Loucy (cell line): ENCODE measurements around the gene FBLN5.

ENCODE experiments used
- H2AFZ ChIP-seq: fragments of 200-600 bp; sonication (generic); 2 replicates; pipeline ENCODE4 v1.6.0; 2016; ENCODE audit warnings: antibody characterized with exemption, mild to moderate bottlenecking, low read length, moderate library complexity
- H3F3A ChIP-seq: fragments of 200-600 bp; 2 replicates; pipeline ENCODE4 v1.6.0; 2016; ENCODE audit warnings: antibody characterized with exemption, low read depth, mild to moderate bottlenecking
- H3K27me3 ChIP-seq: fragments of 200-600 bp; sonication (generic); 2 replicates; pipeline ENCODE4 v1.6.1; 2014; ENCODE audit warnings: low read length, mild to moderate bottlenecking; ENCODE audit not compliant: insufficient read depth, poor library complexity, severe bottlenecking
- H3K36me3 ChIP-seq: fragments of 200-600 bp; sonication (generic); 2 replicates; pipeline ENCODE4 v1.6.1; 2016; ENCODE audit warnings: low read length; ENCODE audit not compliant: insufficient read depth
- H3K4me1 ChIP-seq: fragments of 200-600 bp; sonication (generic); 2 replicates; pipeline ENCODE4 v1.5.1; 2014; ENCODE audit warnings: low read length, mild to moderate bottlenecking; ENCODE audit not compliant: insufficient read depth, poor library complexity, severe bottlenecking
- H3K4me2 ChIP-seq: fragments of 200-600 bp; sonication (generic); 2 replicates; pipeline ENCODE4 v1.6.0; 2014; ENCODE audit warnings: antibody characterized with exemption, low read length, low read depth, mild to moderate bottlenecking; ENCODE audit not compliant: poor library complexity, severe bottlenecking
- H3K4me3 ChIP-seq: fragments of 200-600 bp; sonication (generic); 2 replicates; pipeline ENCODE4 v1.5.1; 2014; ENCODE audit warnings: low read length, mild to moderate bottlenecking, mixed read lengths; ENCODE audit not compliant: poor library complexity, severe bottlenecking
- H3K79me2 ChIP-seq: fragments of 200-600 bp; sonication (generic); 2 replicates; pipeline ENCODE4 v1.6.1; 2014; ENCODE audit warnings: low read length; ENCODE audit not compliant: insufficient read depth
- H3K9ac ChIP-seq: fragments of 200-600 bp; sonication (generic); 2 replicates; pipeline ENCODE4 v1.6.0; 2014; ENCODE audit warnings: mild to moderate bottlenecking, low read depth, low read length, moderate library complexity; ENCODE audit not compliant: poor library complexity, severe bottlenecking
- H3K9me2 ChIP-seq: fragments of 200-600 bp; sonication (generic); replicated peaks from 2 replicates; pipeline ENCODE4 v1.6.1; 2016; ENCODE audit warnings: low read depth, low read length, mixed read lengths
- H3K9me3 ChIP-seq: fragments of 200-600 bp; sonication (generic); 2 replicates; pipeline ENCODE4 v1.6.1; 2014; ENCODE audit warnings: mild to moderate bottlenecking, antibody characterized with exemption, low read length, low read depth; ENCODE audit not compliant: insufficient read depth
- H4K20me1 ChIP-seq: fragments of 200-600 bp; sonication (generic); 2 replicates; pipeline ENCODE4 v1.6.0; 2014; ENCODE audit warnings: antibody characterized with exemption, low read length, mild to moderate bottlenecking; ENCODE audit not compliant: insufficient read depth, poor library complexity, severe bottlenecking
- CTCF ChIP-seq: fragments of 200-600 bp; sonication (generic); conservative IDR thresholded peaks from 2 replicates; pipeline ENCODE4 v1.5.1; 2014; ENCODE audit warnings: mild to moderate bottlenecking, antibody characterized with exemption, low read length
- EZH2phosphoT487 ChIP-seq: fragments of 200-600 bp; IDR thresholded peaks from 2 replicates; pipeline ENCODE4 v1.6.1; 2018; ENCODE audit warnings: antibody characterized with exemption, mild to moderate bottlenecking, moderate library complexity, borderline replicate concordance

Gene FBLN5

GRCh38 chr14:91929700-91930099 is 17.8 kb downstream of the FBLN5 start:
- Histone ChIP-seq H3K79me2 (no peaks in the 10 kb centered on the region), H3K4me3 (no peak overlapping the region), H3K36me3 (no peaks in the 10 kb centered on the region), H3K4me2 (no peak overlapping the region), H3K9ac (no peak overlapping the region), H3K27me3 (no peaks in the 10 kb centered on the region), H2AFZ (no peak overlapping the region), H3K9me2 (no peaks in the 10 kb centered on the region), H3F3A (no peaks in the 10 kb centered on the region), H3K9me3 (no peaks in the 10 kb centered on the region), H4K20me1 (no peaks in the 10 kb centered on the region), H3K4me1 (no peaks in the 10 kb centered on the region)
- TF ChIP-seq EZH2phosphoT487 (no peak), CTCF (no peak)

GRCh38 chr14:91927800-91928199 is 19.7 kb downstream of the FBLN5 start:
- no peaks in the 10 kb centered on the region for H3K9me3 ChIP-seq
- H3K4me1 ChIP-seq: no peaks in the 10 kb centered on the region
- no peak overlapping the region for H3K4me2 ChIP-seq
- no peaks in the 10 kb centered on the region for H3F3A ChIP-seq
- no peaks in the 10 kb centered on the region for H3K79me2 ChIP-seq
- H3K9ac ChIP-seq: no peak overlapping the region
- no peaks in the 10 kb centered on the region for H3K27me3 ChIP-seq
- no peaks in the 10 kb centered on the region for H3K36me3 ChIP-seq
- H4K20me1 ChIP-seq: no peaks in the 10 kb centered on the region
- no peak overlapping the region for H2AFZ ChIP-seq
- TF ChIP-seq CTCF (no peak), EZH2phosphoT487 (no peak)
- H3K4me3 ChIP-seq: no peak overlapping the region
- H3K9me2 ChIP-seq: no peaks in the 10 kb centered on the region

- TF ChIP-seq EZH2phosphoT487 (no peak), CTCF (no peak)
- Histone ChIP-seq H2AFZ (no peak overlapping the region), H3K9me3 (no peaks in the 10 kb centered on the region), H3K27me3 (no peaks in the 10 kb centered on the region), H4K20me1 (no peaks in the 10 kb centered on the region), H3K9me2 (no peaks in the 10 kb centered on the region), H3F3A (no peaks in the 10 kb centered on the region), H3K4me3 (no peak overlapping the region), H3K36me3 (no peaks in the 10 kb centered on the region), H3K4me1 (no peaks in the 10 kb centered on the region), H3K9ac (no peak overlapping the region), H3K79me2 (no peaks in the 10 kb centered on the region), H3K4me2 (no peak overlapping the region)
These were observed 20.3 kb downstream of the FBLN5 start for GRCh38 chr14:91927191-91927590.
